HFF-Myc (cell line): ENCODE data around the gene APOH.

Experiments
- DNase-seq: peaks from one replicate; pipeline ENCODE4 v3.0.0-alpha.2; 2011; ENCODE audit warnings: low read depth; ENCODE audit errors: extremely low read depth
- H3K4me3 ChIP-seq: replicated peaks from 2 replicates; pipeline ENCODE4 v1.5.1; 2011; ENCODE audit warnings: low read depth, mild to moderate bottlenecking, control low read depth, low read length
- CTCF ChIP-seq: IDR thresholded peaks from 2 replicates; pipeline ENCODE4 v1.5.1; 2012; ENCODE audit warnings: mild to moderate bottlenecking, low read depth, low read length, control low read depth; ENCODE audit errors: missing control alignments

APOH gene

GRCh38 chr17:66271512-66271911 is 42.3 kb upstream of the APOH start:
- H3K4me3 ChIP-seq: no peak overlapping the region
- no peak for TF ChIP-seq CTCF
- no peak for DNase-seq

GRCh38 chr17:66270106-66270505 is 40.9 kb upstream of the APOH start:
- DNase-seq: no peak
- no peak for TF ChIP-seq CTCF
- no peak overlapping the region for H3K4me3 ChIP-seq

DNA sequence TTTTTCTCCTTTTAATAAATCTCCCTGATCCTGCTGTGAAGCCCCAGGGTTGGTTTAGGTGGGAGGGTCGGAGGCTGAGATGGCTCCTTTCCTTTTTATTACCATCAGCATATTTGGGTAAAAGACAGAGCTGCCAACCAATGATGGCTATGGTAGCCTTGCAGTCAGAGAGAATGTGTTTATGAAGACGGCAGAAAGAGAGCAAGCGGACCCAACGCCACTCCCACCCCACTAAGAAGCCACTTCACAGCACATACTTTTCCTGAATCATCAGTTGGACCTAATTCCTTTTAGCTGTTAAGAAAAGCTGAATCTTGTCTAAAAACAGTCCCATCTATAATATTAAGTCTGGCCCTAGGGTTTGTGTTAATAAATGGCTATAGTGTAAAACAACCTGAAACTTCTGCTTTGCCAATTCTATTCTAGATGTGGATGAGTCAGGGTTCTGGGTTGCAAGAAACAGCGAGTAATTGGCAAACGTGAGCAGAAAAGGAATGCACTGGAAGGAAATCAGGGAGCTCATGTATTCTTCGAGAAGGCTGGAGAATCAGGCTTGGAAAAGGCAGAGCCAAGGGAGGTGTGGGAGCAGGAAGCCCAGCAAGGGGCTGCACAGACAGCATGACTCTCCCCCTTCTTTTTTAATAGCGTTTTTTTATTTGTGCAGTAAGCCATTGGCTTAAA is 39.2 kb upstream of the APOH start:
- H3K4me3 ChIP-seq: no peak overlapping the region
- TF ChIP-seq CTCF: no peak
- no peak for DNase-seq

GRCh38 chr17:66264696-66265095 is 35.5 kb upstream of the APOH start:
- DNase-seq: no peak
- H3K4me3 ChIP-seq: no peak overlapping the region
- TF ChIP-seq CTCF: no peak

GRCh38 chr17:66262767-66263166 is 33.6 kb upstream of the APOH start:
- no peak for TF ChIP-seq CTCF

DNA sequence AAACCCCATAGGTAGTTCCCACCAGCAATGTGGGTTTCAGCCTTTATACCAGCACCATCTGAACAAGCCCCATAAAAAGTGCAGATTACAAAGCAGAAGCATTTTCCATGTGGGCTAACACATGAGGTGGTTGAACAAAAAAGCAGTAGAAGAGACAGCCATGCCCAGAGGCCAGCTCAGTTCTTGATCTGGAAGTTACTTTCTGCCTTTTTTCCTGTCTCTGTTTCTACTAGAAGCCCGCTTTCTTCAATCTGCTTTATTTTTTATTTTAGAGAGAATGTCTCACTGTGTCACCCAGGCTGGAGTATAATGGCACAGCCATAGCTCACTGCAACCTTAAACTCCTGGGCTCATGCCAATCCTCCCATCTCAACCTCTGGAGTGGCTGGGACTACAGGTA is 31.5 kb upstream of the APOH start:
- no peak for DNase-seq
- no peak for TF ChIP-seq CTCF
- no peak overlapping the region for H3K4me3 ChIP-seq

More at GRCh38 chr17:66262767-66263166, 33.6 kb upstream of the APOH start:
- no peak for DNase-seq
- H3K4me3 ChIP-seq: no peak overlapping the region

- no peak for DNase-seq
- no peak overlapping the region for H3K4me3 ChIP-seq
- TF ChIP-seq CTCF: no peak
These were observed 31.1 kb upstream of the APOH start for GRCh38 chr17:66260275-66260674.
